ENCODE data around the gene CUTA. TPM values are rescaled to one million over a fixed set of nuclear protein-coding genes. Genes with fewer than 3 reads are reported as not detected.

Gene CUTA
- total RNA-seq (2012; rRNA removed) = 86.7 and 103 TPM in 2 replicates

- H3K4me1 ChIP-seq (ENCODE audit: control insufficient read depth, insufficient read depth, low read length) = peaks cover 25% of the 10 kb centered on the region
- peak within 1 kb of the TSS; percentile 80 for H3K4me3 ChIP-seq (ENCODE audit: low read length)
- H3K36me3 ChIP-seq (ENCODE audit: insufficient read depth, low read length) = peaks cover 30% of the 10 kb centered on the region
- peak within 1 kb of the TSS; percentile 95 for H3K4me2 ChIP-seq (ENCODE audit: low read length)
- H3K9me3 ChIP-seq (replicated peaks; ENCODE audit: low read length) = no peaks in the 10 kb centered on the region
- H3K9ac ChIP-seq (ENCODE audit: low read depth, low read length) = peak within 1 kb of the TSS; percentile 87
- no peaks in the 10 kb centered on the region for H3K27me3 ChIP-seq (ENCODE audit: control insufficient read depth, insufficient read depth, low read length)
These were observed at the start of gene CUTA for GRCh38 chr6:33417903-33418689. CUTA (minus strand) TSS chr6:33418107; CDS start chr6:33418000, 107 bp downstream.

GRCh38 chr6:33467091-33467490 lies 49.2 kb upstream of the CUTA start:
- Histone ChIP-seq H3K36me3 (ENCODE audit: insufficient read depth, low read length) (no peaks in the 10 kb centered on the region), H3K9me3 (replicated peaks; ENCODE audit: low read length) (no peaks in the 10 kb centered on the region), H3K4me1 (ENCODE audit: control insufficient read depth, insufficient read depth, low read length) (no peaks in the 10 kb centered on the region), H3K9ac (ENCODE audit: low read depth, low read length) (no peak overlapping the region), H3K4me3 (ENCODE audit: low read length) (no peak overlapping the region), H3K27me3 (ENCODE audit: control insufficient read depth, insufficient read depth, low read length) (peaks cover 41% of the 10 kb centered on the region), H3K4me2 (ENCODE audit: low read length) (no peak overlapping the region)

GRCh38 chr6:33466075-33466735 lies 48.3 kb upstream of the CUTA start:
- no peaks in the 10 kb centered on the region for H3K36me3 ChIP-seq (ENCODE audit: insufficient read depth, low read length)
- peaks cover 37% of the 10 kb centered on the region for H3K27me3 ChIP-seq (ENCODE audit: control insufficient read depth, insufficient read depth, low read length)
- H3K4me3 ChIP-seq (ENCODE audit: low read length) = no peak overlapping the region
- no peak overlapping the region for H3K4me2 ChIP-seq (ENCODE audit: low read length)
- H3K9me3 ChIP-seq (replicated peaks; ENCODE audit: low read length) = no peaks in the 10 kb centered on the region
- no peak overlapping the region for H3K9ac ChIP-seq (ENCODE audit: low read depth, low read length)
- no peaks in the 10 kb centered on the region for H3K4me1 ChIP-seq (ENCODE audit: control insufficient read depth, insufficient read depth, low read length)

GRCh38 chr6:33459226-33459625 lies 41.3 kb upstream of the CUTA start:
- Histone ChIP-seq H3K36me3 (ENCODE audit: insufficient read depth, low read length) (peaks cover 13% of the 10 kb centered on the region), H3K4me1 (ENCODE audit: control insufficient read depth, insufficient read depth, low read length) (no peaks in the 10 kb centered on the region), H3K9ac (ENCODE audit: low read depth, low read length) (no peak overlapping the region), H3K4me2 (ENCODE audit: low read length) (no peak overlapping the region), H3K4me3 (ENCODE audit: low read length) (no peak overlapping the region), H3K27me3 (ENCODE audit: control insufficient read depth, insufficient read depth, low read length) (peaks cover 8% of the 10 kb centered on the region), H3K9me3 (replicated peaks; ENCODE audit: low read length) (no peaks in the 10 kb centered on the region)

GRCh38 chr6:33458676-33459075 lies 40.8 kb upstream of the CUTA start:
- H3K4me2 ChIP-seq (ENCODE audit: low read length) = no peak overlapping the region
- peaks cover 13% of the 10 kb centered on the region for H3K36me3 ChIP-seq (ENCODE audit: insufficient read depth, low read length)
- peaks cover 6% of the 10 kb centered on the region for H3K27me3 ChIP-seq (ENCODE audit: control insufficient read depth, insufficient read depth, low read length)
- no peak overlapping the region for H3K4me3 ChIP-seq (ENCODE audit: low read length)
- no peak overlapping the region for H3K9ac ChIP-seq (ENCODE audit: low read depth, low read length)
- no peaks in the 10 kb centered on the region for H3K4me1 ChIP-seq (ENCODE audit: control insufficient read depth, insufficient read depth, low read length)
- H3K9me3 ChIP-seq (replicated peaks; ENCODE audit: low read length) = no peaks in the 10 kb centered on the region

- Histone ChIP-seq H3K4me1 (ENCODE audit: control insufficient read depth, insufficient read depth, low read length) (no peaks in the 10 kb centered on the region), H3K9ac (ENCODE audit: low read depth, low read length) (no peak overlapping the region), H3K9me3 (replicated peaks; ENCODE audit: low read length) (no peaks in the 10 kb centered on the region), H3K4me2 (ENCODE audit: low read length) (no peak overlapping the region), H3K36me3 (ENCODE audit: insufficient read depth, low read length) (peaks cover 13% of the 10 kb centered on the region), H3K4me3 (ENCODE audit: low read length) (no peak overlapping the region), H3K27me3 (ENCODE audit: control insufficient read depth, insufficient read depth, low read length) (no peaks in the 10 kb centered on the region)
These were observed 38.2 kb upstream of the CUTA start for GRCh38 chr6:33456156-33456555.

- Histone ChIP-seq H3K4me1 (ENCODE audit: control insufficient read depth, insufficient read depth, low read length) (no peaks in the 10 kb centered on the region), H3K9ac (ENCODE audit: low read depth, low read length) (peak overlapping the region; percentile 90), H3K4me3 (ENCODE audit: low read length) (peak overlapping the region; percentile 87), H3K36me3 (ENCODE audit: insufficient read depth, low read length) (peaks cover 13% of the 10 kb centered on the region), H3K9me3 (replicated peaks; ENCODE audit: low read length) (no peaks in the 10 kb centered on the region), H3K27me3 (ENCODE audit: control insufficient read depth, insufficient read depth, low read length) (no peaks in the 10 kb centered on the region), H3K4me2 (ENCODE audit: low read length) (peak overlapping the region; percentile 92)
These were observed 37.1 kb upstream of the CUTA start for GRCh38 chr6:33455051-33455450.

- peak within 1 kb of the TSS; percentile 90 for H3K9ac ChIP-seq (ENCODE audit: low read depth, low read length)
- peak within 1 kb of the TSS; percentile 87 for H3K4me3 ChIP-seq (ENCODE audit: low read length)
- H3K36me3 ChIP-seq (ENCODE audit: insufficient read depth, low read length) = peaks cover 13% of the 10 kb centered on the region
- H3K9me3 ChIP-seq (replicated peaks; ENCODE audit: low read length) = no peaks in the 10 kb centered on the region
- peak within 1 kb of the TSS; percentile 92 for H3K4me2 ChIP-seq (ENCODE audit: low read length)
- no peaks in the 10 kb centered on the region for H3K27me3 ChIP-seq (ENCODE audit: control insufficient read depth, insufficient read depth, low read length)
- H3K4me1 ChIP-seq (ENCODE audit: control insufficient read depth, insufficient read depth, low read length) = no peaks in the 10 kb centered on the region
These were observed 36.4 kb upstream of the CUTA start, which contains the start of gene ZBTB9 for GRCh38 chr6:33454009-33454946. ZBTB9 (plus strand) TSS chr6:33454576; CDS start chr6:33455101, 525 bp downstream.

GRCh38 chr6:33453393-33454008 lies 35.6 kb upstream of the CUTA start:
- no peaks in the 10 kb centered on the region for H3K4me1 ChIP-seq (ENCODE audit: control insufficient read depth, insufficient read depth, low read length)
- H3K9ac ChIP-seq (ENCODE audit: low read depth, low read length) = peak overlapping the region; percentile 90

GRCh38 chr6:33452496-33452895 lies 34.6 kb upstream of the CUTA start:
- Histone ChIP-seq H3K4me1 (ENCODE audit: control insufficient read depth, insufficient read depth, low read length) (no peaks in the 10 kb centered on the region), H3K4me3 (ENCODE audit: low read length) (no peak overlapping the region), H3K9me3 (replicated peaks; ENCODE audit: low read length) (no peaks in the 10 kb centered on the region)

More at GRCh38 chr6:33453393-33454008, 35.6 kb upstream of the CUTA start:
- peak overlapping the region; percentile 87 for H3K4me3 ChIP-seq (ENCODE audit: low read length)
- H3K36me3 ChIP-seq (ENCODE audit: insufficient read depth, low read length) = peaks cover 13% of the 10 kb centered on the region
- H3K27me3 ChIP-seq (ENCODE audit: control insufficient read depth, insufficient read depth, low read length) = no peaks in the 10 kb centered on the region
- no peaks in the 10 kb centered on the region for H3K9me3 ChIP-seq (replicated peaks; ENCODE audit: low read length)
- peak overlapping the region; percentile 89 for H3K4me2 ChIP-seq (ENCODE audit: low read length)

More at GRCh38 chr6:33452496-33452895, 34.6 kb upstream of the CUTA start:
- H3K36me3 ChIP-seq (ENCODE audit: insufficient read depth, low read length) = peaks cover 18% of the 10 kb centered on the region
- no peak overlapping the region for H3K9ac ChIP-seq (ENCODE audit: low read depth, low read length)
- H3K27me3 ChIP-seq (ENCODE audit: control insufficient read depth, insufficient read depth, low read length) = no peaks in the 10 kb centered on the region
- H3K4me2 ChIP-seq (ENCODE audit: low read length) = no peak overlapping the region

Measured in skeletal muscle satellite cell (primary cell).